ENCODE measurements around the gene DNM2. TPM values are rescaled to one million over a fixed set of nuclear protein-coding genes. Genes with fewer than 3 reads are reported as not detected.

DNM2 gene
- total and polyA plus RNA-seq, 2 of the 13 experiments (the other 11 are each of a cell fraction or from before 2014, with no cell fraction given), result 41.7 to 59.8 TPM

- TF ChIP-seq ZNF512 (CRISPR knock-in tag; IDR thresholded peaks at IDR 0.05) (no peak), ZNF562 (CRISPR knock-in tag; IDR thresholded peaks at IDR 0.05; ENCODE audit: borderline replicate concordance) (no peak), ZNF24 (IDR thresholded peaks at IDR 0.05) (no peak), CERS6 (CRISPR knock-in tag; IDR thresholded peaks at IDR 0.05) (no peak), ZNF598 (CRISPR knock-in tag; IDR thresholded peaks at IDR 0.05; ENCODE audit: borderline replicate concordance) (peak; percentile 63; the same call in 1 of the 2 replicates), NR2F1 (CRISPR knock-in tag; IDR thresholded peaks at IDR 0.05) (no peak), GMEB2 (CRISPR knock-in tag; IDR thresholded peaks at IDR 0.05; ENCODE audit: low read depth) (no peak), TFDP1 (CRISPR knock-in tag; IDR thresholded peaks at IDR 0.05; ENCODE audit: borderline replicate concordance) (peak; percentile 98), BCL6 (CRISPR knock-in tag; IDR thresholded peaks at IDR 0.05) (no peak), ZNF672 (CRISPR knock-in tag; IDR thresholded peaks at IDR 0.05) (no peak), ZNF567 (CRISPR knock-in tag; IDR thresholded peaks at IDR 0.05; ENCODE audit: borderline replicate concordance) (peak; percentile 58; the same call in 1 of the 2 replicates), BHLHE40 (IDR thresholded peaks at IDR 0.05; ENCODE audit: low read length) (no peak), ZNF652 (CRISPR knock-in tag; IDR thresholded peaks at IDR 0.05; ENCODE audit: borderline replicate concordance, low read depth) (no peak), RARA (CRISPR knock-in tag; IDR thresholded peaks at IDR 0.05) (no peak), TBL1XR1 (IDR thresholded peaks at IDR 0.05; ENCODE audit: borderline replicate concordance, low read length, partially characterized antibody) (no peak), YY1 (IDR thresholded peaks at IDR 0.05; ENCODE audit: insufficient read depth, insufficient replicate concordance, low read depth, low read length) (no peak), RFXAP (CRISPR knock-in tag; IDR thresholded peaks at IDR 0.05; ENCODE audit: borderline replicate concordance) (0 out of 2 replicates have a peak, but pooled peaks have one; percentile 5), ZNF138 (CRISPR knock-in tag; IDR thresholded peaks at IDR 0.05; ENCODE audit: low read depth) (no peak)
Observed at GRCh38 chr19:10836479-10837330, 118.8 kb downstream of the DNM2 start (continued).

All from HepG2 (cell line).